H9 (cell line): ENCODE data around the gene EPB41L4B. TPM values are rescaled to one million over a fixed set of nuclear protein-coding genes. Genes with fewer than 3 reads are reported as not detected.

Experiments used
- DNase-seq: peaks from one replicate; pipeline ENCODE4 v3.0.0-alpha.2; 2017
- H2AFZ ChIP-seq: one replicate; pipeline ENCODE4 v1.6.1; 2013; ENCODE audit warnings: mild to moderate bottlenecking, low read length, control low read depth, moderate library complexity
- H2AK5ac ChIP-seq: 2 replicates; pipeline ENCODE4 v1.6.1; 2013; ENCODE audit warnings: low read length, control low read depth, mixed read lengths; ENCODE audit not compliant: insufficient read length
- H2BK120ac ChIP-seq: one replicate; pipeline ENCODE4 v1.6.1; 2013; ENCODE audit warnings: low read depth, mild to moderate bottlenecking, low read length, control low read depth, inconsistent platforms; ENCODE audit not compliant: poor library complexity, severe bottlenecking
- H2BK12ac ChIP-seq: 2 replicates; pipeline ENCODE4 v1.6.1; 2013; ENCODE audit warnings: low read length, control low read depth, mixed read lengths, low read depth; ENCODE audit not compliant: insufficient read length
- H2BK15ac ChIP-seq: 2 replicates; pipeline ENCODE4 v1.6.1; 2013; ENCODE audit warnings: low read depth, low read length, control low read depth
- H2BK20ac ChIP-seq: one replicate; pipeline ENCODE4 v1.6.1; 2013; ENCODE audit warnings: low read depth, mild to moderate bottlenecking, low read length, control low read depth, inconsistent platforms; ENCODE audit not compliant: poor library complexity, severe bottlenecking
- H2BK5ac ChIP-seq: 2 replicates; pipeline ENCODE4 v1.6.1; 2013; ENCODE audit warnings: low read length, control low read depth, mixed read lengths; ENCODE audit not compliant: insufficient read length
- H3K14ac ChIP-seq: 2 replicates; pipeline ENCODE4 v1.6.1; 2013; ENCODE audit warnings: low read length, control low read depth; ENCODE audit not compliant: insufficient read depth
- H3K18ac ChIP-seq: 2 replicates; pipeline ENCODE4 v1.6.1; 2013; ENCODE audit warnings: low read depth, mild to moderate bottlenecking, mixed read lengths, low read length, control low read depth; ENCODE audit not compliant: insufficient read length
- H3K23ac ChIP-seq: 2 replicates; pipeline ENCODE4 v1.6.1; 2013; ENCODE audit warnings: low read length, control low read depth, mixed read lengths, low read depth; ENCODE audit not compliant: insufficient read length
- H3K23me2 ChIP-seq: 2 replicates; pipeline ENCODE4 v1.6.1; 2013; ENCODE audit warnings: low read depth, mild to moderate bottlenecking, mixed read lengths, low read length, control low read depth; ENCODE audit not compliant: insufficient read length, poor library complexity, severe bottlenecking
- H3K27ac ChIP-seq: 2 replicates; pipeline ENCODE4 v1.5.1; 2013; ENCODE audit warnings: low read length, control low read depth, mixed read lengths, low read depth; ENCODE audit not compliant: insufficient read length
- H3K27me3 ChIP-seq: 2 replicates; pipeline ENCODE4 v1.6.1; 2013; ENCODE audit warnings: low read length, control low read depth, inconsistent platforms; ENCODE audit not compliant: insufficient read depth
- H3K4ac ChIP-seq: 2 replicates; pipeline ENCODE4 v1.6.1; 2013; ENCODE audit warnings: low read depth, mild to moderate bottlenecking, control low read depth, inconsistent platforms, low read length, moderate library complexity
- H3K4me1 ChIP-seq: 2 replicates; pipeline ENCODE4 v1.6.1; 2013; ENCODE audit warnings: low read length, control low read depth, inconsistent platforms; ENCODE audit not compliant: insufficient read depth
- H3K4me2 ChIP-seq: 2 replicates; pipeline ENCODE4 v1.6.1; 2013; ENCODE audit warnings: low read length, control low read depth, mixed read lengths; ENCODE audit not compliant: insufficient read length, insufficient read depth
- H3K56ac ChIP-seq: 2 replicates; pipeline ENCODE4 v1.6.1; 2013; ENCODE audit warnings: low read depth, mild to moderate bottlenecking, mixed read lengths, low read length, control low read depth; ENCODE audit not compliant: insufficient read length
- H3K79me1 ChIP-seq: 2 replicates; pipeline ENCODE4 v1.6.1; 2013; ENCODE audit warnings: low read depth, mild to moderate bottlenecking, moderate library complexity, low read length, control low read depth, inconsistent platforms; ENCODE audit not compliant: insufficient read depth, poor library complexity, severe bottlenecking
- H3K79me2 ChIP-seq: 2 replicates; pipeline ENCODE4 v1.6.1; 2013; ENCODE audit warnings: low read length, control low read depth, inconsistent platforms; ENCODE audit not compliant: insufficient read depth
- H3K9ac ChIP-seq: 2 replicates; pipeline ENCODE4 v1.6.1; 2013; ENCODE audit warnings: low read length, control low read depth, mixed read lengths; ENCODE audit not compliant: insufficient read length; ENCODE audit errors: extremely low read depth
- H3K9me3 ChIP-seq: one replicate; pipeline ENCODE4 v1.6.1; 2013; ENCODE audit warnings: low read depth, low read length, inconsistent platforms; ENCODE audit not compliant: control insufficient read depth
- H3T11ph ChIP-seq: one replicate; pipeline ENCODE4 v1.6.1; 2013; ENCODE audit warnings: mild to moderate bottlenecking, low read length, control low read depth, inconsistent platforms
- H4K20me1 ChIP-seq: one replicate; pipeline ENCODE4 v1.6.1; 2013; ENCODE audit not compliant: control insufficient read depth, insufficient read length, insufficient read depth
- H4K5ac ChIP-seq: 2 replicates; pipeline ENCODE4 v1.6.1; 2013; ENCODE audit warnings: low read depth, mild to moderate bottlenecking, mixed read lengths, low read length, control low read depth; ENCODE audit not compliant: insufficient read length
- H4K8ac ChIP-seq: replicated peaks from 2 replicates; pipeline ENCODE4 v1.6.1; 2013; ENCODE audit warnings: low read length, control low read depth, mixed read lengths, low read depth; ENCODE audit not compliant: insufficient read length
- H4K91ac ChIP-seq: 2 replicates; pipeline ENCODE4 v1.6.1; 2013; ENCODE audit warnings: low read depth, mild to moderate bottlenecking, moderate library complexity, mixed read lengths, low read length, control low read depth; ENCODE audit not compliant: insufficient read length
- H3K27ac Mint-ChIP-seq, 3 experiments: 2 replicates in 2 of 3; 3 replicates in 1 of 3; pipeline ENCODE4 v1.8.0; 2020 to 2021; ENCODE audit warnings: mixed read lengths in 3 of 3, mild to moderate bottlenecking in 1 of 3, moderate library complexity in 1 of 3
- H3K27me3 Mint-ChIP-seq: 2 replicates; pipeline ENCODE4 v1.8.0; 2021; ENCODE audit warnings: low read depth, mild to moderate bottlenecking, moderate library complexity, mixed read lengths
- H3K36me3 Mint-ChIP-seq, 3 experiments: 2 replicates in 2 of 3; 3 replicates in 1 of 3; pipeline ENCODE4 v1.8.0; 2020 to 2021; ENCODE audit warnings: low read depth in 3 of 3, mixed read lengths in 3 of 3; ENCODE audit not compliant: insufficient read depth in 1 of 3
- H3K4me1 Mint-ChIP-seq, 2 experiments: 2 replicates each; pipeline ENCODE4 v1.8.0; 2020; ENCODE audit warnings: mixed read lengths in 2 of 2
- H3K4me3 Mint-ChIP-seq, 2 experiments: 2 replicates in 1 of 2; 3 replicates in 1 of 2; pipeline ENCODE4 v1.8.0; 2020 to 2021; ENCODE audit warnings: mild to moderate bottlenecking in 2 of 2, mixed read lengths in 2 of 2, moderate library complexity in 1 of 2
- H3K9me3 Mint-ChIP-seq, 2 experiments: 2 replicates in 1 of 2; 3 replicates in 1 of 2; pipeline ENCODE4 v1.8.0; 2020; ENCODE audit warnings: mild to moderate bottlenecking in 2 of 2, mixed read lengths in 2 of 2, moderate library complexity in 1 of 2
- CTCF ChIP-seq: fragments of 200-600 bp; sonication (generic); conservative IDR thresholded peaks from 3 replicates; pipeline ENCODE4 v1.8.0; 2021; ENCODE audit warnings: antibody characterized with exemption, mild to moderate bottlenecking
- WGBS: extraction: QIAGEN DNeasy Blood & Tissue Kit; methylation state at CpG from one replicate; pipeline ENCODE4 v1.1.7; 2013; ENCODE audit warnings: missing lambda C conversion rate, low lambda C conversion rate, mixed read lengths; ENCODE audit not compliant: insufficient read length; ENCODE audit errors: extremely low coverage; 5-methylcytosine and 5-hydroxymethylcytosine counted together
- total RNA-seq: library from RNA; stranded (reverse); gene quantifications from 2 replicates; pipeline ENCODE4 v1.2.1, GENCODE V29; 2021

The EPB41L4B gene
- total RNA-seq, 1 experiment from 2014 or later = 18.9 TPM

DNA sequence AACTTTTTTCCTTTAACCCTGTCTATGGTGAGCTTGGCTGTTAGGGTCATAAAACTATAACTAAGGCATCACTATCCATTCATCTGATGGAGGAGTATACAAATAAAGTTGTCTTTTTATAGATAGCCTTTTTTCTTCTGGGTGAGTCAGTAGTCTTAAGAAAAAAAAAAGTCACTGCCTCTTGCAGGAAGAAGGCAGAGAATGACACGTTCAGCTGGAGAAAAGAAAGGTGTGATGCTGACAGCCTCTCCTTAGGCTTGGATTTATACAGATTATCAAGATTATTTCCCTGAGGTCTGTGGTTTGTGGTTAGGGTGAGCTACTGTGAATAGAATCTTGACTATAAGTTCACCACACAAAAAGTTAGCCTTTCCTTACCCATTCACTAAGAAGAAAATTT is 23.0 kb downstream of the EPB41L4B start:
- H3K27me3 Mint-ChIP-seq = no peaks in the 10 kb centered on the region
- H3K27ac ChIP-seq = no peak overlapping the region
- DNase-seq = no peak

More for the DNA sequence above, 23.0 kb downstream of the EPB41L4B start:
- Histone ChIP-seq H2BK12ac (no peak overlapping the region), H2AFZ (no peak overlapping the region), H3K79me1 (peaks cover 3% of the 10 kb centered on the region), H2BK15ac (no peak overlapping the region), H3K4me2 (no peak overlapping the region), H3K27me3 (no peaks in the 10 kb centered on the region), H3T11ph (no peak overlapping the region), H2BK5ac (no peak overlapping the region), H3K14ac (no peak overlapping the region), H3K23me2 (no peaks in the 10 kb centered on the region), H3K4me1 (peaks cover 2% of the 10 kb centered on the region; the same call in 1 of the 2 replicates), H2BK120ac (no peak overlapping the region), H3K23ac (no peak overlapping the region), H3K4ac (no peak overlapping the region), H3K79me2 (peaks cover 8% of the 10 kb centered on the region; the same call in 1 of the 2 replicates), H3K9ac (no peak overlapping the region), H3K18ac (no peak overlapping the region), H2BK20ac (no peak overlapping the region), H4K8ac (no peak overlapping the region), H4K91ac (no peak overlapping the region), H2AK5ac (no peak overlapping the region), H3K9me3 (no peaks in the 10 kb centered on the region), H4K20me1 (no peaks in the 10 kb centered on the region), H3K56ac (no peak overlapping the region), H4K5ac (no peak overlapping the region)
- Mint-ChIP-seq H3K4me1 (peaks cover 7 to 17% of the 10 kb centered on the region in 2 experiments; a peak in 3 of 4 replicates), H3K27ac (no peak overlapping the region), H3K4me3 (no peak overlapping the region), H3K9me3 (no peaks in the 10 kb centered on the region), H3K36me3 (no peaks in the 10 kb centered on the region)
- WGBS = no CpG with 5 or more reads among the region's 1 CpG
- TF ChIP-seq CTCF = no peak
